ENCODE measurements around the gene DOC2A. TPM values are rescaled to one million over a fixed set of nuclear protein-coding genes. Genes with fewer than 3 reads are reported as not detected.
"Not testable (repeated sequence)": the region's sequence is repeated elsewhere in the genome, so short reads cannot be mapped to it uniquely, and the experiment has no call there.

Gene DOC2A
- 0.48 TPM for total RNA-seq (ENCODE audit: insufficient read depth, low replicate concordance)

DNA sequence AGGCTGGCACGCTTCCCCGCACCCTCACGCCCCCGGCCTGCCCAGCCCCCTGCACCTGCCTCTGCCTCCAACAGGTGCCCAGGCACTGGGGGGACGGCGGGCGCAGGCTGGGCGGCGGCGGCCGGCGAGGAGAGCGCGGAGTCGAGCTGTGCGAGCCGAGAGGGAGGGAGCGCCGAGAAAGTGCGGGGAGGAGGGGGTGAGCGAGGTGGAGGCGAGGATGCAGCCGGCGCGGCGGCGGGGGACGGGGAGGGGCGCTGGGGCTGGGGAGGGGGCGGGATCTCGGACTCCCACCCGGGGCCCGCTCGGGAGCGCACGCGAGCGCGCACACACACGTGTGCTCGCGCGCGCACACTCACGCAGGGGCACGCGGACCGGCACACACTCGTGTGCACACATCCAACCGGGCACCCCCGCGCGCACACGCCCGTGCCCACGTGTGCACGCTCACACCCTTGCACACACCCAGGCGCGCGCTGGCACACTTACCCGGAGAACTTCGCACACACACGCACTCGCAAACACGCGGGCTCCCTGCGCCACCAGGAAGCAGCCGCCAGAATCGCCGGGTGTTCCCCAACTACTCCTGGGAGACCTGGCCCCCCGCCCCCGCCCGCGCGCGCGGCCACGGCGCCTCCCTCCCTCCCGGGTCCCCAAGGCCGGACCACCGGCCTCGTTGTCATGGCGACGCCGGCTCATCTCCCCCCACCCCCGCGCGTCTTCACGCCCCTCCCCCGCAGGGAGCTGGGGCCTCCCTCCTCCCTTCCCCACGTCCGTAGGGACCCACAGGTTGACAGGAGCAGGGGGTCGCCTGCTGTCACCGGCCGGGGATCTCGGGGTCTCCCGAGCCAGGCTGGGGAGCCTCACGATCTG, at the start of gene DOC2A:
DOC2A (minus strand) TSS at position 184 of the 870 bp plus-strand sequence. CDS start 805 bp downstream, outside the sequence.
- DNase-seq (ENCODE audit: low spot score), result no peak

DNA sequence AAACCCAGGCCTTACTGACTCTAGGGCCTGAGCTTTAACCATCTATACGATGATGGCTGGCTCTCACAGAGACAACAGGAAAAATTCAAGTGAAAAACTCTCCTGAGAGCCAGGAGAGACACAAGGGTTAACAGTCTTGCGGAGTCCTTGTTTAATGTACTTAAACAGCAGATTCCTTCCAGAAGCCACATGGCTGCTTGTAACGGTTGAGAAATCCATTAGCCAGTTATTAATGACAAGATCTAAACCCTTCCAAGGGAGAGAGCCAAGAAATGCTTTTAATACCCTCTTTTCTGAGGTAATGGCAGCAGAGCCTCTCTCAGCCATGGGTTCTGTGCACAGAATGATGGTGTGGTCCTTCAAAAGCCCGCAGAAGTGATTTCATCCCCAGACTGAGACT, 49.5 kb upstream of the DOC2A start:
- peak; percentile 53 for DNase-seq (ENCODE audit: low spot score)

DNA sequence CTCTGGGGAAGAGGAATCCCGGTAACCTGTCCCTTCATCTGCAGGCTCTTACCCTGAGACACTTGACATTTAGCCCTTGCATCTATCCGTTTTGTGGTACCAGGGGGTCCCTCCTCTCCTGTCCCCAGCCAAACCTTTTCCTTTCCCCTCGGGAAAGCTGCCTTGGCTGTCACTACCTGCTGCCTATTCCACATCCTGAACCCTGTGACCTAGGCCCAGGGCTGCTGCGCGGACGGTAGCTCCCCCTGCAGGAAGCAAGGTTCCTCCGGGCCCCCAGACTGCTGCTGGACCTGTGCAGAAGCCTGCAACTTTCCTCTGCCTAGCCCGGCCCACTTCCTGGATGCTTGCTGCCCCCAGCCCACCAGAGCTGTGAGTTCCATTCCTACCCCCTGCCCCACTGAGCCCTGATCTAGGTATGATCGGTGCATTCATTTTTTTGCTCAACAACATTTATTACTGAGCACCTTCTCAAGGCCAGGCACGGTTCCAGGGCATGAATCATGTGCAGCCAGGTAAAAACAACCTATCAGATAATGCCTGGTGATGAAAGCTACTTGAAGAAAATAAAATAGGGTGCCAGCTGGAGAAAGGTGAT, 44.2 kb upstream of the DOC2A start:
- no peak for DNase-seq (ENCODE audit: low spot score)

DNA sequence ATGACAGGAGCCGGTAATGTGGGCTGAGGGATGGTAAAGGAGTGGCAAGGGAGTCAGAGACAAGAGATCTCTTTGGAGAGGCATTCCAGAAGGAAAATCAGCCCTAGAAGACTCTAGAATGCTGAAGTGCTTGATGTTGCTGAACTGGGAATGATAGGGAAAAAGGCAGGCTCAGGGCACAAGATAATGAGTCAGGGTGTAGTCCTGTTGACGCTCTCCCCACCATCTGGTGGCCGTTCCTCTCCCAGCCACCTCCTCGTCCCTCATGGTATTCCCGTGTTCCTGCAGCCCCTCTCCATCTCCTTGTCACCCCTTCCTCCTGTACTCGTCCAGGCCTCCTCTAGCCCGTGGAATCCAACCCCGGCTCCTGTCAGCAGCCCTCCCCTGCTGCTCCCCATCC, 43.6 kb upstream of the DOC2A start:
- no peak for DNase-seq (ENCODE audit: low spot score)

DNA sequence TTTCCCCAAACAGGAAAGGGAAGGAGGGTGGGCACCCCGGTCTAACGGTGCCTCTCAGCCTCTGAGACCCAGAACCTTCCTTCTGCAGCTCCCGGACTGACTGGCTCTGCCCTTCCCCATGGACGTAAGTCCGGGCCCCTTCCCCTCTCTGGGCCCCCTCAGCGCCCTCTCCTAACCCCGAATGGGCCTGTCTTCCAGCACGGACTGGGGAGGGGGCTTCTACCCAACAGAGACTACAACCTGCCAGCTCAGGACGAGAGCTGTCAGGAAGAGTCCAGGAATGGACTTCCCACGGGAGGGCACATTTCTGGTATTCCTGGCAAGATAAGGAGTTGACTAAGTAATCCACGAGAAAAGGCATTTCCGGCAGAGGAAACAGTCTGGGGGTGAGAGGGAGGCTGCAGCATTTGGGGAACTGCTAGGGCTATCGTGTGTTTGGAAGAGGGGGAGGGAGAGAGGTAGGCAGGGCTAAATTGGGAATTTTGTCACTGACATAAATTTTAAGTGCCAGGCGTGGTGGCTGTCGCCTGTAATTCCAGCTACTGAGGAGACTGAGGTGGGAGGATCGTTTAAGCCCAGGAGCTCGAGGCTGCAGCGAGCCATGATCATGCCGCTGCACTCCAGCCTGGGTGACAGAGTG, 42.7 kb upstream of the DOC2A start:
- DNase-seq (ENCODE audit: low spot score), result peak; percentile 52

DNA sequence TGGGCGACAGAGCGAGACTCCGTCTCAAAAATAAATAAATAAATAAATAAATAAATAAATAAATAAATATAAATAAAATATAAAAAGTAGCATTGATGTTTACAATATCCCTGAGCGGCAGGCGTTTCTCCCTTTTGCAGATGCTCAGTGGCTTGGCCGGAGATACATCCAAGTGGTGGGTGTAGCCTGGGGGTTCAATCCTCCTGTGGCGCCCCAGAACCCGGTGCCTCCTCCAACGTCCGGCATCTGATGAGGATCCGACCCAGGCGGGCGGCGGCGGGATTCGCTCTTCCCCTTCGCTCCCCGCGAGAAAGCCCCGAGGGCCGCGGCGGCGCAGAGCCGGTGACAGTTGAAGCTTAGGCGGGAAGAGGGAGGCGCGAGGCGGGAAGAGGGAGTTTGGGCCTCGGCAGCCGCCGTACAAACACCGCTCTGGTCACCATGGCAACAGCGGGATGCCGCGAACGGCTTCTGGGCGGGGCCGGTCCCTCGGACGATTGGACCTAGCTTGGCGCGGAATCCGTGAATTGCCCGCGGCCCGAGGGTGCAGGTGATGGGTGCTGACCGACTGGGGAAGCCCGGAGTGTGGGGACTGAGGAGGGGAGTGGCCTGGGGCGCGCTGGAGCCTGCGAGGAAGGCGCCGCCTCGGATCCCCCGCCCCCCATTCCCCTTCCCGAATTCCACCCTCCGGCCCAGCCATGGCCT, 42.0 kb upstream of the DOC2A start:
- DNase-seq (ENCODE audit: low spot score), result peak; percentile 89

DNA sequence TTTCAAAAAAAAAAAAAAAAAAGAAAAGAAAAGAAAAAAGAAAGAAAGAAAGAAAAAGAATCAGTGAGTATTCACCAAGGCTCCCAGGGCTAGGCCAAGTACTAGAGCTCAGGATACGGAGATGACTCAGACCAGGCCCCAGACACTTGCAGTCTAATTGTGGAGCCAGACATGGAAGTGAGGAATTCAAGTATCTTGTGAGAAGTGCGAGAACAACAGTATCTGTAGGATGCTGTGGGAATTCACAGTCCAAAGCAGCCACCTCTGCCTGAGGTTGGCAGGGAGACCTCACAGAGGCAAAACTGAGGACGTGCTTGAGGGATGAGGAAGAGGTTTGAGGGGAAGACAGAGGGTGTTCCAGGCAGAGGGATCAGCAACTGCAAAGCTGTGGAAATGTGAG, 40.7 kb upstream of the DOC2A start:
- DNase-seq (ENCODE audit: low spot score), result peak; percentile 47

DNA sequence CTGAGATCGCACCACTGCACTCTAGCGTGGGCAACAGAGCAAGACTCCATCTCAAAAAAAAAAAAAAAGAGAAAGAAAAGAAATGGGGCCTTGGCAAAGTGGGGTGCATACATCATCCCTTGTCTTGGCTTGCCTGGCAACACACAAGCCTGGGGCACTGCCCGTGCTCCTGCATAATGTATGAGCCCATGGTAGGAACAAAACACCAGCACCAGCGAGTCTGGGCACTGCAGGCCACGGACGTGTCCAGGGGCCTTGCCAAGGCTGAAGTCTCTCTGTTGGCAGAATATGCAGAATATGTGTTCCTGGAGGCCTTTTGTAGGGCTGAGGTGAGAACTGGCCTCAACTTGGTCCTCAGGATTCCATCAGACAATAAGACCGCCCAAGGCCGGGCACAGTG, 39.0 kb upstream of the DOC2A start:
- DNase-seq (ENCODE audit: low spot score), result no peak

DNA sequence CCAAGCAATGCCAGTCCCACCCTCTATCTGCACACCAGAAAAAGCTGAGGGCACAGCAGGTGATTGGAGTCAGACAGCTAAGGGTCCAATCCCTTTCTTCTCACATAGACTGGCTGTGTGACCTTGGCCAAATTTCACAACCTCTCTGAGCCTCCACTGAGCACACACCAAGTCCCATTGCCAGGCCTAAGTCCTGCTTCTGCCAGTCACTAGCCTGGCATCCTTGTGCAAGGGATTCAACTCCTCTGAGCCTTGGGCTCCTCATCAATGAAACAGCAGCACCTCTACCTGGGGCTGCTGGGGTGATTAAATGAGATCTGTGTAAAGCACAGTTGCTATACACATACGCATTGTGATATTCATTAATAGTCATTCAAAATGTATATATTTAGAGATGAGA, 35.8 kb upstream of the DOC2A start:
- DNase-seq (ENCODE audit: low spot score), result no peak

DNA sequence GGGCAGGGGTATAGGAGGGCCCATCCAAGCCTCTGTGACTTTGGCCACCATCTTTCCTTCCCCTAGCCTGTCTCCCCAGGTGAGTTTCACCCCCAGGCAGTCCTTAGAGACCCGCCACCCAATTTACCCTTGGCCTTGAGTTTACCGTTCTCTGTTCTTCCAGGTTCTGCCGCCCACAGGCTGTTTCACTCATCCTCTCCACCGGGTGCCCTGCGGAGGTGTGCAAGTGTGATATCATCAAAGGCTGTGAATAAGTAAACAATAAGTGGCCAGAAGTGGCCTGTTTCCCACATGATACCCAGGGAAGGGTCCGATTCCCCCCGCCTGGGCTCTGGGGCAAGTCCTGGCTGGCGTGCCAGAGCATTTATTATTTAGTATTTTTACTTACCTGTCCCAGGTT, 35.4 kb upstream of the DOC2A start:
- DNase-seq (ENCODE audit: low spot score), result no peak

DNA sequence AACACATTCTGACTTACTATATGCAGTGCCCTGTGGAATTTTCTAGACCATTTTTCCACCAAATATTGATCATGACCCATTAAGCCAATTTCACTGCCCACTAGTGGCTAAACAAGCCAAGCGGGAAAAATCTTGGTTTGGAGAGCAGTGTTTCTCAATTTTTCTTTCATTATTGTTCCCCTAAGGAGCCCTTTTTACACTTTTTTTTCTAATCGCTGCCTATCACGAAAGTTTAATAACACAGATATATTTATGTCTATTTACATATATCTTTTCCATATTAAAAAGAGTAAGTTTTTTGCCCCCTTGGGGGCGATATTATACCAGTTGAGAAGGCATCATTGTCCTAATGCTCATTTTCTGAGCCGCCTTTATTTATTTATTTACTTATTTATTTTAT, 31.0 kb upstream of the DOC2A start:
- peak; percentile 57 for DNase-seq (ENCODE audit: low spot score)

DNA sequence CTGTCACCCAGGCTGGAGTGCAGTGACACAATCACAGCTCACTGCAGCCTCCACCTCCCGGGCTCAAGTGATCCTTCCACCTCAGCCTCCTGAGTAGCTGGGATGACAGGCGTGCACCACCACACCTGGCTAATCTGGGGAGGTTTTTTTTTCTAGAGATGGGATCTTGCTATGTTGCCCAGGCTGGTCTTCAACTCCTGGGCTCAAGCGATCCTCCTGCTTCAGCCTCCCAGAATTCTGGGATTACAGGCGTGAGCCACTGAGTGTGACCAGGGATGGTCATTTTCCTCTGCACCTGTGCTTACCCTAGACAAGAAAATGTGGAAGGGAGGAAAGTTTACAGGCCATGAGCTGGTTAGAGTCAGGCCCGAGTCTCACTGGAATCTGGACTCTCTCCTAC, 29.9 kb upstream of the DOC2A start:
- not testable (repeated sequence) for DNase-seq (ENCODE audit: low spot score)

DNA sequence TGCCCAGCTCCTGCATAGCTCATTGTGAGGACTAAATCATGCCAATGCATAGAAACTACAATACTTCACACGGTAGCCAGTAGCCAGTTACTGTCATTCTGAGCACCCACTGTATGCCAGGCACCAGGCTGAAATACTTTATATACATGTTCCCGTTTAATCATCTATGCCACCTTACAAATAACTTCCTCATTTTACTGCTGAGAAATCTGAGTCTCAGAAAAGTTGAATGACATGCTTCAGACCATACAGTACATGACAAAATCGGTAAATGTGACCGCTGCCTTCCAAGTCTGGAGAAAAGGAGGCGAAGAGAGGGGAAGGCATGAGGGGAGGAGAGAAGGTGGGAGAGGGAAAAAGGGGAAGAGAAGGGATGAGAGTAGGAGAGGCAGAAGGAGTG, 29.4 kb upstream of the DOC2A start:
- no peak for DNase-seq (ENCODE audit: low spot score)

DNA sequence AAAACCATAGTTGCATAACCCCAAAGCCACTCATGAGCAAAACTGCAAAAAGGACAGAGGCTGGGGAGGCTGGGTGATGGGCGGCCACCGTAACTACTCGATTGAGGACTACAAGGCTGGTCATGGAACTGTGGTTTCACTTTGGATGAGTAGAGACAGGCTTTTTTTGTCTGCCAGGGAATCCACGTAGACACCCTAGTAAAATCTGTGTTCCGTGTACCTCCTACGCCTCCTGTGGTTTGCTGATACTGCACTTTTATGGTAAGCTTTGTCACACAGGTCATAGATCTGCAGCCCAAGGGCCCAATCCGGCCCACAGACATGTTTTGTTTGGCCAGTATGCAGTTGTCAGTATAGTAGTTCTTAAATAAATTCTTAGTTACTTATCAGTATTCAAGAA, 22.4 kb upstream of the DOC2A start:
- no peak for DNase-seq (ENCODE audit: low spot score)

DNA sequence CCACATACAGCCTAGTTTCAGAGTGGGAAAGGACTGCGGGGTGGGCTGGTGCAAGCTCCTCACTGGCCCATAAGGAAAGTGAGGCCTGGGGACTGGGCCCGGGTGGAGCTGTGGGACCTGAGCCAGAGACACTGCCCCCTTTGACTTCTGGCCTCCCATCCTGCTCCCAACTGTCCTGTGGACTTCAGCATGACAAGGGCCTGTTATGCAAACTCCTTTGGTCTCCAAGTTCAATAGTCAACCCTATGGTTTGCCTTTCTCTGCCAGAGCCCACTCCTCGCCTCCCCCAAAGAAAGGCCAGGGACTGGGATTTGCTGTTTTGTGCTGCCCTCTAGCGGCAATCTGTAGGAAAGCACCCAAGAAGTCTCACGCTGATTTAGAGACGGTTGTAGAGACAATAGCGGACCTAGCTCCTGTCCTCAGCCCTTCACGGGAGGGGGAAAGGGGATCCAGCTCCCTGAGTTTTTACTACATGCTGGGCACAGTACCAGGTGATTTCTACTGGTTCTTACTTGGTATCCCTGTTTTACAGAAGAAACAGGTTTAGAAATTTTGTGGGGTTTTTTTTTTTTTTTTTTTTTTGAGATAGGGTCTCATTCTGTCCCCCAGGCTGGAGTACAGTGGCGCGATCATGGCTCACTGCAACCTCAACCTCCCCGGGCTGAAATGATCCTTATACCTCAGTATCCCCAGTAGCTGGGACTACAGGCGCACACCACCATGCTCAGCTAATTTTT, 21.4 kb upstream of the DOC2A start:
- DNase-seq (ENCODE audit: low spot score), result peak; percentile 33

DNA sequence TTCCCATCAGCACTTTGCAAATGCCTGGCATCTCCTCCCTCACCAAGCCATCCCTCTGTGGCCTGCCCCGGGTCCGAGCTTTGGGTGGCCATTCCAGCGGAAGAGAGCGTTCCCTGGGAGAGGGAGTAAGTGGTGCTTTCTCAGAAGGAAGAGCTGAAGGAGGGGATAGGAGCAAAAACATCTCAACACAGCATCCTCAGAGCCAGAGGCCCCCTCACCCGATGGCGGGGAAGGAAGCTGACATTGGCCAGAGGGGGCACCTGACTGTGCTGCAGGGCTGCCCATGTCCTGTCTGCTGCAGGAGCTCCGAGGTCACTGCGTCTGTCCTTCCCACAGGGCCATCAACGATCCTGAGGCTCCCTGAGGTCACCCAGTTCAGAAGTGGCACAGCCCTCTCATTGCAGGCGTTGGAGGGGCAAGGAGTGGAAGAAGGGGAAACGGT, 20.7 kb upstream of the DOC2A start:
- DNase-seq (ENCODE audit: low spot score), result no peak

DNA sequence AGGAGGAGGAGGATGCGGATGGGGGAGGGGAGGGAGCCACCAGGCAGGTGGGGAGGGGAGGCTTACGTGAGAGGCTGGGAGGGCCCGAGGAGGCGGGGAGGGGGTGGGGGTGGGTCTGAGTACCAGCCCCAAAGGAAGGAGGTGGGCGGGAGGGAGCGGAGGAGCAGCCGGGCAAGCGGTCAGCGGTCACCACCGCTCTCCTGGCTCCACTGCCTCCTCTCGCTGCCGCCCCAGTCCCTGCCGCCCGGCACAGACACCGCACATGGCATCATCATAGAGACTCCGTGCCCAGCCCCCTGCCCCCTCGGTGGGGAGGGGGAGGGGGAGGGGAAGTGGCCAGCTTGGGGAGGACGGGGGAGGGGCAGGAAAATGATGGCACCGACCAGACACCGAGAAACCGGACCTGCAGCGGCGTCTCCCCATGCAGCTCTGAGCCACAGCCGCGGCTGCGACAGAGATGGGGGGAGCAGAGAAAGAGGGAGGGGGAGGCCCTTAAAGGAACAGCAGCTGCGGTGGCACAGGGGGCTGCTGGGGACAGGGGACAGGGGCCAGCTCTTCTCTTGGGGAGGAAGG, 20.1 kb upstream of the DOC2A start, which contains the start of gene TLCD3B:
TLCD3B (minus strand) TSS at position 431 of the 573 bp plus-strand sequence. CDS start 744 bp downstream, outside the sequence.
- no peak for DNase-seq (ENCODE audit: low spot score)

DNA sequence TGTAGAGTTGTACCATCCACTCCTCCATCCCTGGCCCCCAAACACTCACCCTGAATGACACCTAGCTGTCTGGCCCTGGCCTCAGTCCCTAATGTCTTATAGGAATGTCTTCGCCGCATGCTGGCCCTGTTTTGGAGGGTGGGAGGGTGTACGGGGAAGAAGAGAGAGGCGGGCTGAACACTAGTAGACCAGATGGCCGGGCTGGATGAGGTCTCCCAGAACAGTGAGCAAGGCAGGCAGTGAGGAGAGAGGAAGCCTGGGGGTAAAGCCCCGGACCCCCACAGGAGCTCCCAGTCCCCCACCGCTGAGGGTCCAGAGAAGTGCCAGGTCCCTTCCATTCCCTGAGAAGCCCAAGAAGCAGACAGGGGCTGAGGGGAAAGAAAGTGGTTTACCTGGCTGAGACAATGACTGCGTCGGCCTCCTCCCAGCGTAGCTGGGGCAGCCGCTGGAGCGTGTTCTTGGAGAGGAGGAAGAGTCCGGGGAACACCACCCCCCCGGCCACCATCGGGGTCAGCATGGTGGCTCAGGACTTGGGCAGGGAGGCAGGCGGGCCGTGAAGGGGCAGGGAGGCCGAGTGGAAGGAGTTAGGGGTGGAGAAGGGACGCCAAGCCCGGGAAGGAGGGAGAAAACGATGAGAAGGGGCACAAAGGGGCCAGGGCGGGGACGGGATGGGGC, 19.3 kb upstream of the DOC2A start:
- DNase-seq (ENCODE audit: low spot score), result no peak

DNA sequence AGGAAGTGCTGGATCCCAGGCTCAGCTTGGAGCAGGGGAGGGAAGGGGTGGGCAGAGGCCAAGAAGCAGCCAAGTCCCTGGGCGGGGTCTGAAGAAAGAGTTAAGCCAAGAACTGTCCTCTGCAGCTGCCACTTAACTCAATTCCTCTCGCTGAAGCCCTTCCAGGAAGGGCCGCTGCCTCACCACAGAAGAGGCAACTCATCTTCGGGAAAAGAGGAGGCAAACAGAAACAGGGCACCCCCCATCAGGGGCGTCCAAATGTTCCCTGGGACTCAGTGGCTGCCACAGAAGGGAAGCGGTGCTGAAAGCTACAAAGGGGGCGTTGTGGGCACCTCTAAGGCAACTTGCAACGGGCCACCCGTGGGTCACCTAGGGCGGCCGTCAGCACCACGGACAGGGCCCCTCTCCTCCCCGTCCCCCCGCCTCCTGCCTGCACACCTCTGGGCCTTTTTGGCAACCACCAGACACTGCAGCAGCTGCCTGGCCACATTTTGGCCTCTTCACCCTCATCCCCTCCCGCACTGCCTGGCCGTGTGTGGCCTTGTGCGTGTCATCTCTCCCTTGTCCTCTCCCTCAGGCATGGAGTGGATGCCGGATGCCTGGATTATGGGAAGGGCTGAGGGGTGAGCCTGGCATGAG, 17.7 kb upstream of the DOC2A start:
- DNase-seq (ENCODE audit: low spot score), result no peak
